HG03378 (cell line): ENCODE data around the gene DYRK1B.
A peak's percentile ranks its signal among the peaks of the same experiment; 100 is the strongest.
"Not testable (repeated sequence)": the region's sequence is repeated elsewhere in the genome, so short reads cannot be mapped to it uniquely, and the experiment has no call there.

Experiments
- ATAC-seq: cut with Tn5 transposase; IDR thresholded peaks from one replicate; pipeline ENCODE4 v1.9.1; 2021; ENCODE audit warnings: mild to moderate bottlenecking, moderate library complexity; ENCODE audit not compliant: unreplicated experiment

The DYRK1B gene

GRCh38 chr19:39833464-39834286 lies at the start of gene DYRK1B:
Gene DYRK1B (minus strand): TSS chr19:39834162. CDS start chr19:39831867, 2,295 bp downstream.
- ATAC-seq = peak; percentile 74

- ATAC-seq = not testable (repeated sequence)
These were observed 48.7 kb upstream of the DYRK1B start for GRCh38 chr19:39882645-39883044.

GRCh38 chr19:39881495-39882110 lies 47.6 kb upstream of the DYRK1B start:
- not testable (repeated sequence) for ATAC-seq

GRCh38 chr19:39880241-39880640 lies 46.3 kb upstream of the DYRK1B start:
- not testable (repeated sequence) for ATAC-seq

GRCh38 chr19:39879796-39880195 lies 45.8 kb upstream of the DYRK1B start:
- ATAC-seq = not testable (repeated sequence)

- ATAC-seq = not testable (repeated sequence)
These were observed 44.9 kb upstream of the DYRK1B start for GRCh38 chr19:39878866-39879265.

GRCh38 chr19:39878398-39878797 lies 44.4 kb upstream of the DYRK1B start:
- no peak for ATAC-seq

GRCh38 chr19:39877982-39878381 lies 44.0 kb upstream of the DYRK1B start:
- not testable (repeated sequence) for ATAC-seq

- ATAC-seq = not testable (repeated sequence)
These were observed 43.5 kb upstream of the DYRK1B start for GRCh38 chr19:39877488-39877887.

- not testable (repeated sequence) for ATAC-seq
These were observed 42.5 kb upstream of the DYRK1B start for GRCh38 chr19:39876486-39876885.

- not testable (repeated sequence) for ATAC-seq
These were observed 41.5 kb upstream of the DYRK1B start for GRCh38 chr19:39875401-39875864.

GRCh38 chr19:39874404-39874803 lies 40.4 kb upstream of the DYRK1B start:
- no peak for ATAC-seq

GRCh38 chr19:39873385-39873784 lies 39.4 kb upstream of the DYRK1B start:
- no peak for ATAC-seq

GRCh38 chr19:39871886-39872866 lies 38.2 kb upstream of the DYRK1B start:
- no peak for ATAC-seq

- no peak for ATAC-seq
These were observed 37.4 kb upstream of the DYRK1B start for GRCh38 chr19:39871362-39871761.

GRCh38 chr19:39870171-39870971 lies 36.4 kb upstream of the DYRK1B start:
- no peak for ATAC-seq

- ATAC-seq = no peak
These were observed 34.0 kb upstream of the DYRK1B start for GRCh38 chr19:39867952-39868351.

- no peak for ATAC-seq
These were observed 33.2 kb upstream of the DYRK1B start for GRCh38 chr19:39867133-39867532.

GRCh38 chr19:39865953-39866352 lies 32.0 kb upstream of the DYRK1B start:
- no peak for ATAC-seq

GRCh38 chr19:39865186-39865585 lies 31.2 kb upstream of the DYRK1B start:
- no peak for ATAC-seq
